GM21367 (cell line): ENCODE results near the gene TNRC6A.

Experiments used
- ATAC-seq: cut with Tn5 transposase; IDR thresholded peaks from one replicate; pipeline ENCODE4 v1.9.1; 2021; ENCODE audit not compliant: unreplicated experiment

The TNRC6A gene

DNA sequence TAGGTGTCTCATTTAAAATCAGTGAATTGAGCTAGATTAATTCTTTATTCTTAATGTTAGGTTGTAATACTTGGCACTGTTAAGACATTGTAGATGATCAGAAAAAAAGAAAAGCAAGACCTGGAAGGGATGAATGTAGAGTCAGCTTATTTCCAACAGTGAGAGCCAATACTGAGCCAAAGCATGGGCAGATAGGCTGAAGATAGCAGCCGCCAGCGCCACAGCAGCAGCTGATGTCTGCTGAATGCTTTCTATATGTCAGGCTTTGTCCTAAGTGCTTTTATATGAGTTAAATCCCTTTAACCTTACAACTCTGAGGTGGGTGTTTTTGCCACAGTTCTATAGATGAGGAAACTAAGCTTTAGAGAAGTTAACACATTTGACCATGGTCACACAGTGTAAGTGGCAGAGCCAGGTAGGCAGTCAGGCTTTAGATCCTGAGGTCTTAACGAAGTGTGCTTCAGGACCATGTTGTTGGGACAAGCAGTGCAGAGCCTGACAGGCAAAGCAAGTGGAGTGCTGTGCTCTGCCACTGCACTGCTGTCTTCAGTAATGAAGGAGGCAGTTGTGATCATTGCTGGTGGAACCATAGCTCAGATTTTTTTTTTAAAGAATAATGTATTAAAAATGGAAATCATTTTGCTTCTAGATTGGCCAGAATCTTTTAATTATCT lies 25.9 kb downstream of the TNRC6A start:
- no peak for ATAC-seq

DNA sequence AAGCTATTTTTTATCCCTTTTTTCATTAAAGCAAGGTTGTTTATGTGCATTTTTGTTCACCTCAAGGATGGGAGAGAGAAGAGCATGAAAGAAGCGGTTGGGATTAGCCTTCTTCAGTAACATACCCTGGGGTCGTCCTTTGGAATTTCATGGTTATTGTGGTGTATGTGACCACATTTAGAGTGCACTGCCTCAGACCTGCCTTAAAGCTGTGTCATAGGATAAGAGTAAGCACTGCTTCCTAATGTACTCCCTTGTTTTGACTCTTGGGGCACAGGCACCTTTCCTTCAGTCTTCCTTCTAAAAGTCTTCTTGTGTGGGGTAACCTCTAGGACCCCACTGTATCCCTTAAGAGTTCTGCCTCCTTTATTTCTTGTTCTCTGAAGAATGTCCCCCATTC lies 28.9 kb downstream of the TNRC6A start:
- no peak for ATAC-seq

DNA sequence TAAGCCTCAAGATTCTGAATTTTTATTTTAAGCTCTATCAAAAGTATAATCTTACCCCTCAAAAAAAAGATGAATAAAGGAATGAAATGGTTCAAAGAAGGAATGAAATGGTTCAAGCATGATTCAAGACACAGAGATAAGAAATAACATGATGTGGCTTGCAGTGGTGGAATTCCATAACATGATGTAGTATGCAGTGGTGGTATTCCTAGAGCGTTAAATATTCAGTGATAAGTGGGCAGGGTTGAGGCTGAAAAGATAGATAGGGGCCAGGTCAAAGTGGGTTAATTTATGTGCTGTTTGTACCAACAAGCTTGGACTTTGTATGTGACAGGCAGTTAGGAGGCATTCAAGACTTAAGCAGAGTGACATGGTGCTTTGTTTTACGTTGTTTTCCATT lies 29.6 kb downstream of the TNRC6A start:
- no peak for ATAC-seq

DNA sequence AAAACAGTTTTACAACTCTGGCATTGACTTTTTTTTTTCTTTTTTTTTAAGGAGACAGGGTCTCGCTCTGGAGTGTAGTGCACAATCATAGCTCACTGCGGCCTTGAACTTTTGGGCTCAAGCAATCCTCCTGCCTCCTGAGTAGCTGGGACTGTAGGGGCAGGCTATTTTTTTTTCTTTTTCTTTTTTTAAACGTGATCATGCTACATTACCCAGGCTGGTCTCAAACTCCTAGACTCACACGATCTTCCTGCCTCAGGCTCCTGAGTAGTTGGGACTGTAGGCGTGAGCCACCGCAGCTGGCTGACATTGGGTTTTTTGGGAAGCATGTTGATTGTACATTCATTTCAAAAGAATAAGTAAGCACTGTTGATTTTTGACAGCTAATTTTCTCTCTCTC lies 32.1 kb downstream of the TNRC6A start:
- ATAC-seq = no peak

DNA sequence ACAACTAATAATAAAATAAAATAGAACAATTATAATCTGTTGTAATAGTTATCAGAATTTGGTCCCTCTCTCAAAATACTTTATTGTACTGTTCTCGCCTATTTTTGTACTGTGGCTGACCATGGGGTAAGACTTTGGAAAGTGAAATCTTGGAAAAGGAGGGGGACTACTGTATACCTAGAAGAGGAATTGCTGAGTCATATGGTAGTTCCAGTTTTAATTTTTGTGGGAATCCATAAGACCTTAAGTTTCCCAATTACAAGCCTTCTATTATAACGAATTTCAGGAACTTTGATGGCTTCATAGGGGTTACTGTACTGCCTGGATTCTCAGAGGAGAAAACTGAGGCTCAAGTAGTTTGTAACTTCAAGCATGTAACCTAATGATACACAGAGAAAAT lies 35.5 kb downstream of the TNRC6A start:
- no peak for ATAC-seq

DNA sequence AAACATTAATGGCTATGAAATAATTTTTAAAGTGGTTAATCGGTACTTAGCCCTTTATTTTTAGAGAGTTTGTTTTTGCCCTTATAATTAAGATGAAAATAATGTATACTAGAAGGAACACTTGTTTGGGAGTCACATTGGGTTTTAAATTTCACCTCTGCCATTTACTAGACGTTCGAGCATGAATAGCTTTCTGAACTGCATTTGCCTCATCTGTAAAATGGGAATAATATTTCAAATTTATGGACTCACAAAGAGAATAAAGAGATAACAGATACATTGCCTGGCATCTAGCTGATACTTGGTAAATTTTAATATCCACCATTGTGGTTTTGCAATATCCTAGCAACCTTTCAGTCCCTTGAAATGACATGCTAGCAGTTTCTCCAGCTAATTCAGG lies 36.6 kb downstream of the TNRC6A start:
- ATAC-seq = no peak

DNA sequence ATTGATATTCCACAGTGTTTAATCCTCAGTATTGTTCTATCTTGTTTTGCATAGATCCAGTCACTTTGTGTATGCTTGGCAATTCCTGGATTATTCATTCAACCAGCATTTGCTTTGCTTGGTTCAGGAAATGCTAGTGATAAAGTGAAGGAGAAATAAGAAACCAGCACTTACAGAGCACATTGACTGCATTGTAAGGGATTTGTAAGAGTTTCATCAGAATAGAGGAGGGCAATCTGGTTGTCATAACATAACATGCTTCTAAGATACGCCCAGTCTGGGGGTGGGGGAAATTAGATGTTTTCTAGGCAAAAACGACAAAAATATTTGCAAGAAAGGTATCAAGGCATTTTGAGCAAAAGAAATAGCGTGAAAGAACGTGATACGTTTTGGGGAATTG lies 40.4 kb downstream of the TNRC6A start:
- no peak for ATAC-seq

DNA sequence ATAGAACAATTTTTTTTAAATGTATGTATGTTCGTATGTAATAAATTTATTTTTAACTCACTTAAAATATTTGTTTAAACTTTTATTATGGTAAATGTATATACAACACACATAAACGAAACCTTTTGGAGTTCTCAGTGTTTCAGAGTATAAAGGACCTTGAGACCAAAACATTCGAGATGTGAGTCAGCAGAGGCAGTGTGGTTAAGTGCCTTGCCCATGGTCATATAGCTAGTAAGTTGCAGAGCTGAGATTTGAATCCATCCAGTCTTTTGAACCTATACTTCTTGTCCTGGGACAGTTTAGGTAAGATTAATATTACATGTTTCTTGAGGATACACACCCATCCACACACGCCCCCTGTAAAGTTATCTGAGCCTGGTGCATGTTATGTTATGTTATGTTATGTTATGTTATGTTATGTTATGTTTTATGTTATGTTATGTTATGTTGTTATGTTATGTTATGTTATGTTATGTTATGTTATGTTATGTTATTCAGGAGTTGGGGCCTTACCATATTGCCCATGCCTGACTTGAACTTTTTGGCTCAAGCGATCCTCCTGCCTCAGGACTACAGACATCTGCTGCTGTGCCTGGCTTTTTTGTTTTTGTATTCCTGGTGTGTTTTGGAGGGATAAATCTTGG lies 41.8 kb downstream of the TNRC6A start:
- ATAC-seq = no peak

DNA sequence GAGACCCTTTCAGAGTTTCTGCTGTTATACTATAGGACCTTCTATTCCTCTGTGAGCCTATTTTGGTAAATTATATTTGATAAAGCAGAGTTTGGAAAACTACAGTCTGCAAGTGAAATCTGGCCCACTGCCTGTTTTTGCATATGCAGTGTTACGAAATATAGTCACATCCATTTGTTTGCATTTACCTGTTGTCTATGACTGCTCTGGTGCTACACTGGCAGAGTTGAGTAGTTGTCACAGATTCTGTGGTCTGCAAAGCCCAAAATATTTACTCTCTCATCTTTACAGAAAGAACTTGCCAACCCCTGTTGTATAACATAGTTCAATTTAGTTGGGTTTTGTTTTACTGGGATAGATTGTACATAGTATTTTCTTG lies 42.3 kb downstream of the TNRC6A start:
- ATAC-seq = no peak

DNA sequence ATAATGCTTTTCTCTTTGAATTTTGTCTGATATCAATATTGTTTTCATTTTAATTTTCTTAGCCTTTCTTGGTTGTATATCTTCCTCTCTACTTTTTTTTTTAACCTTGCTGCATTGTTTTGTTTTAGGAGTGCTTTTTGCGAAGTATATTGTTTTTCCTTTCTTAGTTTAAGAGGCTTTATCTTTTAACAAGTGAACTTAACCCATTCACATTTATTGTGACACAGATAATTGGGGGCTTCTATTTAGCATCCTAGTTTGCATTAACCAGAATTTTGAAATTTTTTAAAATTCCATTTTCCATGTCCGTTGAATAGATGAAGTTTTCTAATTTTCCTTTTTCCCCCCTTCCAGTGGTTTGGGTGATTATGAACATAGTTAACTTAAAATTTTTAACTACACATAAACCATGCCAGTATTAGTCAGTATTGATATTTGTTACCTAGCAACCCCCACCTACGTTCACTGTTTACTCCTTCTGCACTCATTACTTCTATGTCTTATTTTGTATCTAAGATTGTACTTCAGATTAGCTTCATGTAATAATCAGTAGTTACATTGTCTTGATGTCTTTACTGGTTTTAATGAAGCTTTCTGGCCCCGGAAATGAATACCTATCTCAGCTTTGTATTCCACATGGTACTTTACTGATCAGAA lies 44.4 kb downstream of the TNRC6A start:
- no peak for ATAC-seq

DNA sequence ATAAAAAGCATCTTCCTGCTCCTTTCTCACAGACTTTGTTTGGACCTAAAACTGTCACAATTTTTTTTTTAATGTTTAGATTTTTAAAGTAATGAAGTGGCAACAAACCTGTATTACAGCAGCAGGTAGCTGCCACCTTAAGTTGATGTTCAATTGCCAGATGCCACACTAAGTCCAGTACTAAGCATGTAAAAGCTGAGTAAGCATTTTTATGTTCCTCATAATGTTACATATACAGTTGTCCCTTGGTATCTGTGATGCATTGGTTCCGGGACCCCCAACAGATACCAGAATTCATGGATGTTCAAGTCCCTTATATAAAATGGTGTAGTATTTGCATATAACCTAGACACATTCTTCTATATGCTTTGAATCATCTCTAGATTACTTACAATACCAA lies 45.1 kb downstream of the TNRC6A start:
- no peak for ATAC-seq

DNA sequence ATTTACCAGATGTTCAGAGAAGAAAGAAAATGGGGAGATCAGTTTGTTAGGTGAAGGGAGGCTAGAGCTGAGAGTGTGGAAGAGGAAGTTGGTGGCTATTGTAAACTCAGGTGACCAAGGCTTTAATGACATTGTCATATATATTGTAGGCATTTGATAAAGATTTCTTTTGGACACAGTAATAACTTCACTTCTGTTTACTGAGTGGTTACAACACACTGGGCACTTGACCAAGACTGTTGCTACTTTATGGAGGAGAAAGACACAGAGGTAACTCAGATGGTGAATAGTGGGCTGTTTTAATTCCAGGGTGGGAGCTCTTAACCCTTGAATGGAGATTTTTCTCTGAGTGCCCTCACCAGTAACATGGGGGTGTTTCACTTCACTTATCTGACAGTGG lies 46.0 kb downstream of the TNRC6A start:
- ATAC-seq = no peak

DNA sequence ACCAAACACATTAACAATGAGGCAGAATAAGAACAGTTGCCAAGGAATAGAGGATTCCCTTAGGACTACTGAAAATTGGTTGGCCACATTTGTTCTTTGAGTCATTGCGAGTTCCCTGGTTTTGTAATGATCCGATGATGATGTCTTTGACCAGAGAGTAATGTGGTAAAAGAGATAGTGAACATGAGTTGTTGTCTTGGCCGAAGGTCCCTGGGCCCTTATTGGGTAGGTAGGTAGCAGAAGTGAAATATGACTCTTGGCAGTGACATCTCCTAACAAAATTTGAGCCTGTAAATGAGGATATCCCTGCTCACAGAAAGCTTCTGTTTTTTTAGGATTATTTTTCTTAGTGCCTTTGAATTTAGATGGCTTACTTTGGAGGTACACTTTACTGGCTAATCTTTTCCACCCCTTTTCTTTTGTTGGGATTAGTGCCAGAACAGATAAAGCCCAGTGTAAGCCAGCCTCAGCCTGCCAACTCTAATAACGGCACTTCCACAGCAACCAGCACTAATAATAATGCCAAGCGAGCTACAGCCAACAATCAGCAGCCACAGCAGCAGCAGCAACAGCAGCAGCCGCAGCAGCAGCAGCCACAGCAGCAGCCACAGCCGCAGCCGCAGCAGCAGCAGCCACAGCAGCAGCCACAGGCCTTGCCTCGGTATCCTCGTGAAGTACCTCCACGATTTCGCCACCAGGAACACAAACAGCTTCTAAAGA lies 47.2 kb downstream of the TNRC6A start:
- ATAC-seq = no peak

DNA sequence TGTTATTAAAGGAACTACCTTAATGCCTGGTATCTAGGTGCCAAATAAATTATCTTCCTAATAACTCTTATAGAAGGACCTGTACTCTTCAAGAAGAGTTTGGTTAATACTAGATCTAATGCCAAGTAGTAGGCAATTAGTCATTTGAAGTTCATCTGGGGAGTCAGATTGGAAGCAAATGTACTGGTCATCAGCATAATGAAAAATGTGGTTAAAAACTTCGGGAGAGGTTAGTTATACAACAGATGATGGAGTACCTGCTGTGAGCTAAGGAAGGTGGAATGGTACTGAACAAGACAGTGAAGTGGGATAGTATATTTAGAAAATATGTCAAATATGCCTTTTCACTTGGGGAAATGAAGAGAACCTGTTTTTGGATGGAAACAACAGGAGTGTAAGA lies 49.2 kb downstream of the TNRC6A start:
- ATAC-seq = no peak

DNA sequence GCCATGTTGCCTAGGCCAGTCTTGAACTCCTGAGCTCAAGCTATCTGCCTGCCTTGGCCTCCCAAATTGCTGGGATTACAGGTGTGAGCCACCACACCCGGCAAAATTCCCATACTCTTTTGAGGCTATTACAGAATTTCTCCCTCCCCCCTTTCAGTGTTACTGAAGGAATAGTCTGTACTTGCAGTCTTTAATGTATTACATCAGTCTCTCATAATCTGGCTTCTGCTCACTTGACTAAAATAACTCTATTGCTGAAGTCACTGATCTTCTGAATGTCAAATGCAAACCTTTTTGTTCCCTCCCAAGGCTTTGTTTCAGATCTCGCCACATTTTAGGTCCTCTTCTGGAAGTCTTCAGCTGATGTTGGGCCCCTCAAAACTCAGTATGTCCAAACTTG lies 51.8 kb downstream of the TNRC6A start:
- no peak for ATAC-seq

DNA sequence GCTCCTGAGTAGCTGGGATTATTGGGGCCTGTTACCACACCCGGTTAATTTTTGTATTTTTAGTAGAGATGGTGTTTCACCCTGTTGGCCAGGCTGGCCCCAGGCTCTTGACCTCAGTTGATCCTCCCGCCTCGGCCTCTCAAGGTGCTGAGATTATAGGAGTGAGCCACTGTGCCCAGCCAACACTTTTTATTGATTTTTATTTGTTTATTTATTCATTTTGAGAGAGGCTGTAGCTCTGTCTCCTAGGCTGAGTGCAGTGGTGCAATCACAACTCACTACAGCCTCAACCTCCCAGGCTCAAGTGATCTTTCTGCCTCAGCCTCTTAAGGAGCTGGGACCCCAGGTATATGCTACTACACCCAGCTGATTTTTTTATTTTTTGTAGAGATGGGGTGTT lies 54.7 kb downstream of the TNRC6A start:
- ATAC-seq = no peak

DNA sequence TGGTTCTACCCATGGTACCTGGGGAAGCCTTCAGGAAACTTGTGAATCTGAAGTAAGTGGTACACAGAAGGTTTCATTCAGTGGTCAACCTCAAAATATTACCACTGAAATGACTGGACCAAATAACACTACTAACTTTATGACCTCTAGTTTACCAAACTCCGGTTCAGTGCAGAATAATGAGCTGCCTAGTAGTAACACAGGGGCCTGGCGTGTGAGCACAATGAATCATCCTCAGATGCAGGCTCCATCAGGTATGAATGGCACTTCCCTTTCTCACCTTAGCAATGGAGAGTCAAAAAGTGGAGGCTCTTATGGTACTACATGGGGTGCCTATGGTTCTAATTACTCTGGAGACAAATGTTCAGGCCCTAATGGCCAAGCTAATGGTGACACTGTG lies 60.4 kb downstream of the TNRC6A start:
- no peak for ATAC-seq

DNA sequence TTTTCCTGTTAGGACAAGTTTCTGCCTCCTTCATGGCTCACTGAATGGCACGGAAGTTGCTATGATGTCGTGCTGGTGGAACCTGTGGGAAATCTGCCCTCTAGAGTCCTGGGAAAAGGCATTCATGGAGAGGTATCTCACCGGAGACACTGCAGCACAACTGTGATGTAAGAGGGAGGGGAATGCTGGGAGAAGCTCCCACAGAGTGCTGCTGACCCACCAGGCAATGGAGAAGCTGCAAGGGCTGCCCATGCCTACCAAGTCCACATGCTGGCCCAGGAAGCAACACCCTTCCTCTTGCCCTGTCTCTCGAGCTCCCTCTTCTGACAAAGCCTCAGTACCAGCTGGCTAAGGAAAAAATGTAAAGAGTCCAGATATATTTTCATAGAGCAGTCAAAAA lies 71.1 kb downstream of the TNRC6A start:
- ATAC-seq = no peak

DNA sequence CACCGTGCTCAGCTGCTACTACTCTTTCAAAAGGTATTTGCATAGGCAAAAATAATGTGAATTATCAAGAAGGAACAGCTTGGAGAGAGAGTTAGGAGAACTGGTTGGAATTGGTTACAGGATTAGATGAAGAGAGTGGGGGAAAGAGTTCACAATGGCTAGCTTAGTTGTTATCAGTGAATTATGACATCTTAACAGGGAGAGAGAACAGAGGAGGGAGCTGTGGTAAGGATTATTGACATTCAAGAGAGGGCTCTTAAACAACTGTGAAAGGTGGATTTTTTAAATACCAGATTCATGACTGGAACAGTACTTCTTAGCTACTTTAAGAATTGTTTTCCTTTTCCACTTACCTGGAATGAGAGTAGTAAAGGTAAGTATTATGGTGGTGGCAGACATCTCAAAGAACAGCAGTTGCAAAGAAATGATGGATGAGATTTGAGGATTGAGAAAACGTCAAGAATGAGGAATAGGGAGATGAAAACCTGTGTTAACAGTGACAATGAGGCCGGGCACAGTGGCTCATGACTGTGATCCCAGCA lies 72.4 kb downstream of the TNRC6A start:
- no peak for ATAC-seq

DNA sequence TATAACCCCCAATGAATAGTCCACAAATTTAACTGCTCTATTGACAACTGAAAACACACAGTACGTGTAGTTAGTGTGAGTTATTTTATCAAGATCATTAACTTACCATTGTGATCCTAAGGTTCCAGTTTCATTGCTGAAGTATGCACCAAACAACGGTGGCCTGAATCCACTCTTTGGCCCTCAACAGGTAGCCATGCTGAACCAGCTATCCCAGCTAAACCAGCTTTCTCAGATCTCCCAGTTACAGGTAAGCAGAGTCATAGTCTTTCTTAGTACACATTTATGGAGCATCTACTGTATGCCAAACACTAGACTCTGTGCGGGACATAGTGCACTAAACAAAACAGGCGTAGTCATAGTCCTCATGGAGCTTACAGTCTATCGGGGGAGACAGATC lies 76.0 kb downstream of the TNRC6A start:
- no peak for ATAC-seq

DNA sequence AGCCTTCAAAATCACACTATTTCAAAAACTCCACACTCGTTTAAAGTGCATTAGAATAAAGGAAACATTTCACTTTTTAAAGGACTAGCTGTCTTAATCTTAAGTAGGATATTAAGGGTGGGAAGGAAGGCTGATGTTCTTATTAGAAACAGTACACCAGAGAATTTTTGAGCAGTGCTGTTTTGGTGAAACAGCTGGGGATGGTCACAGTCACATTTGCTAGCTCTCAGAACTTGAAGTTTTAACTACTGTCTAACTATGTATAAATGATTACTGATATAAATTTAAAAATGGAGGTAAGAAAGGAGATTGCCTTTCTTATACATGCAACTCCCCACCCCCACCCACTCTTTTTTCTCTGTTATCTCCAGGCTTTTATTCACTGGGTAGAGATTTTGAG lies 77.8 kb downstream of the TNRC6A start:
- no peak for ATAC-seq
